ENCODE measurements around the gene WIF1.

Gene WIF1

DNA sequence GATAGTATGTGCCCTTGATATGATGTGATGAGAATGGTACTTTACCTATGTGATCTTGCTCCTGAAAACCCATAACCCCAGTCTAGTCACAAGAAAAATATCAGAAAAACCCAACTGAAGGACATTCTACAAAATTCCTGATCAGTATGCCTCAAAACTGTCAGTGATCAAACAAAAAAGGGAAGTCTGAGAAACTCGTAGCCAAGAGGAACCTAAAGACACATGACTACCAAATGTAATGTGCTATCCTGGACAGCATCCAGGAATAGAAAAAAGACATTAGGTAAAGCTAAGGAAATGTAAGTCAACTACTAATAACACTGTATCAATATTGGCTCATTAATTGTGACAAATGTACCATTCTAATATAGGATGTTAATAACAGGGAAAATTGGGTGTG is 4.1 kb upstream of the WIF1 start (continued):
- TF ChIP-seq TRIM28 (IDR thresholded peaks at IDR 0.05; ENCODE audit: borderline replicate concordance, low read length) (no peak), ZNF202 (tag by site-specific recombination; IDR thresholded peaks at IDR 0.05; ENCODE audit: borderline replicate concordance) (no peak), ZNF830 (tag by site-specific recombination; IDR thresholded peaks at IDR 0.05; ENCODE audit: low read depth) (no peak), ZNF664 (tag by site-specific recombination; IDR thresholded peaks at IDR 0.05) (no peak), ZBTB7A (tag by site-specific recombination; IDR thresholded peaks at IDR 0.05; ENCODE audit: low read depth) (no peak), SP3 (tag by site-specific recombination; IDR thresholded peaks at IDR 0.05) (no peak), ZNF266 (tag by site-specific recombination; IDR thresholded peaks at IDR 0.05; ENCODE audit: low read depth) (no peak), ZNF555 (tag by site-specific recombination; conservative IDR thresholded peaks at IDR 0.05) (no peak), ZNF768 (tag by site-specific recombination; IDR thresholded peaks at IDR 0.05) (no peak)
- TF ChIP-seq, protein P1, sequence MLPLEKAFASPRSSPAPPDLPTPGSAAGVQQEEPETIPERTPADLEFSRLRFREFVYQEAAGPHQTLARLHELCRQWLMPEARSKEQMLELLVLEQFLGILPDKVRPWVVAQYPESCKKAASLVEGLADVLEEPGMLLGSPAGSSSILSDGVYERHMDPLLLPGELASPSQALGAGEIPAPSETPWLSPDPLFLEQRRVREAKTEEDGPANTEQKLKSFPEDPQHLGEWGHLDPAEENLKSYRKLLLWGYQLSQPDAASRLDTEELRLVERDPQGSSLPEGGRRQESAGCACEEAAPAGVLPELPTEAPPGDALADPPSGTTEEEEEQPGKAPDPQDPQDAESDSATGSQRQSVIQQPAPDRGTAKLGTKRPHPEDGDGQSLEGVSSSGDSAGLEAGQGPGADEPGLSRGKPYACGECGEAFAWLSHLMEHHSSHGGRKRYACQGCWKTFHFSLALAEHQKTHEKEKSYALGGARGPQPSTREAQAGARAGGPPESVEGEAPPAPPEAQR (tag by site-specific recombination; IDR thresholded peaks at IDR 0.05), result no peak
- TF ChIP-seq, protein P2, sequence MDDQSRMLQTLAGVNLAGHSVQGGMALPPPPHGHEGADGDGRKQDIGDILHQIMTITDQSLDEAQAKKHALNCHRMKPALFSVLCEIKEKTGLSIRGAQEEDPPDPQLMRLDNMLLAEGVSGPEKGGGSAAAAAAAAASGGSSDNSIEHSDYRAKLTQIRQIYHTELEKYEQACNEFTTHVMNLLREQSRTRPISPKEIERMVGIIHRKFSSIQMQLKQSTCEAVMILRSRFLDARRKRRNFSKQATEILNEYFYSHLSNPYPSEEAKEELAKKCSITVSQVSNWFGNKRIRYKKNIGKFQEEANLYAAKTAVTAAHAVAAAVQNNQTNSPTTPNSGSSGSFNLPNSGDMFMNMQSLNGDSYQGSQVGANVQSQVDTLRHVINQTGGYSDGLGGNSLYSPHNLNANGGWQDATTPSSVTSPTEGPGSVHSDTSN (CRISPR knock-in tag; IDR thresholded peaks at IDR 0.05), result no peak
- TF ChIP-seq, protein P3, sequence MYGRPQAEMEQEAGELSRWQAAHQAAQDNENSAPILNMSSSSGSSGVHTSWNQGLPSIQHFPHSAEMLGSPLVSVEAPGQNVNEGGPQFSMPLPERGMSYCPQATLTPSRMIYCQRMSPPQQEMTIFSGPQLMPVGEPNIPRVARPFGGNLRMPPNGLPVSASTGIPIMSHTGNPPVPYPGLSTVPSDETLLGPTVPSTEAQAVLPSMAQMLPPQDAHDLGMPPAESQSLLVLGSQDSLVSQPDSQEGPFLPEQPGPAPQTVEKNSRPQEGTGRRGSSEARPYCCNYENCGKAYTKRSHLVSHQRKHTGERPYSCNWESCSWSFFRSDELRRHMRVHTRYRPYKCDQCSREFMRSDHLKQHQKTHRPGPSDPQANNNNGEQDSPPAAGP (tag by site-specific recombination; IDR thresholded peaks at IDR 0.05), result no peak
- TF ChIP-seq, protein P4, sequence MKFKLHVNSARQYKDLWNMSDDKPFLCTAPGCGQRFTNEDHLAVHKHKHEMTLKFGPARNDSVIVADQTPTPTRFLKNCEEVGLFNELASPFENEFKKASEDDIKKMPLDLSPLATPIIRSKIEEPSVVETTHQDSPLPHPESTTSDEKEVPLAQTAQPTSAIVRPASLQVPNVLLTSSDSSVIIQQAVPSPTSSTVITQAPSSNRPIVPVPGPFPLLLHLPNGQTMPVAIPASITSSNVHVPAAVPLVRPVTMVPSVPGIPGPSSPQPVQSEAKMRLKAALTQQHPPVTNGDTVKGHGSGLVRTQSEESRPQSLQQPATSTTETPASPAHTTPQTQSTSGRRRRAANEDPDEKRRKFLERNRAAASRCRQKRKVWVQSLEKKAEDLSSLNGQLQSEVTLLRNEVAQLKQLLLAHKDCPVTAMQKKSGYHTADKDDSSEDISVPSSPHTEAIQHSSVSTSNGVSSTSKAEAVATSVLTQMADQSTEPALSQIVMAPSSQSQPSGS (tag by site-specific recombination; IDR thresholded peaks at IDR 0.05; ENCODE audit: low read depth), result no peak

DNA sequence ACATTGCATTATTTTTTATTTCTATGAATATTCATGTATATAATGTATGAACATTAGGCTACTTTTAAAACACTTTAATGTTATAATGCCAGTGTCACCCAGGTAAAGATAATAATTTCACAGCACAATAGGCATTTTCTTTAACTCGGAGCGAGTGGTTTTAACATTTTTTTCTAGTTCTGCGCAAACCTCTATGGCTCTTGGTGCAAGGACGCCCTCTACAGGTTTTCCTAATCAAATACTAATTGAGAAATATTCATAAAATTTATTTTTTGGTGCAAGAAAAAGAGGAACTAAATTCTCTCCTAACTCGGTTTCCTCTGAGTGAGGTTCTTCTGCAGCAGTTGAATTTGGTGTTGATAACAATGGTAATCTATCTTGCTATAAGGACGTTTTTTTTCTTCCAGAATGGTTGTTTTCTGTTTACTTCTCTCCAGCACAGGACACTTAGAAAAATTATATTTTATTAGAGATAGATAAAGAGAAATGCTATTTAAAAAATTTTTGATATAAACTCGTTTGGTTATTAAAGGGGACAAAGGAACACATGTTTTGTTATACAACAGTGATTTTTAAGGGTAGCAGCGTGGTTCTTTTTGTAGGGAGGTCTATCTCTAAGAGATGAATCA is 2.4 kb upstream of the WIF1 start:
- Histone ChIP-seq H3K4me1 (ENCODE audit: control insufficient read depth, insufficient read depth, low read length) (peaks cover 7% of the 10 kb centered on the region), H3K4me3 (ENCODE audit: low read depth, low read length) (no peak overlapping the region), H3K36me3 (ENCODE audit: control insufficient read depth in 2 of 2, insufficient read depth in 1 of 2, low read length in 2 of 2) (no peaks in the 10 kb centered on the region), H3K27ac (ENCODE audit: extremely low read depth, low read depth, low read length) (no peak overlapping the region), H3K9me3 (ENCODE audit: control insufficient read depth, insufficient read depth, low read depth, low read length) (no peaks in the 10 kb centered on the region)
- CTCF ChIA-PET, result interaction anchor here (0.6 to 3.4 kb wide), 33 partner anchors 9 to 1688 kb away, joined by 3 to 22 read pairs (median 3); no protein-coding TSS in a partner anchor
- POLR2A ChIA-PET, result no interaction called here
- TF ChIP-seq, protein P5, sequence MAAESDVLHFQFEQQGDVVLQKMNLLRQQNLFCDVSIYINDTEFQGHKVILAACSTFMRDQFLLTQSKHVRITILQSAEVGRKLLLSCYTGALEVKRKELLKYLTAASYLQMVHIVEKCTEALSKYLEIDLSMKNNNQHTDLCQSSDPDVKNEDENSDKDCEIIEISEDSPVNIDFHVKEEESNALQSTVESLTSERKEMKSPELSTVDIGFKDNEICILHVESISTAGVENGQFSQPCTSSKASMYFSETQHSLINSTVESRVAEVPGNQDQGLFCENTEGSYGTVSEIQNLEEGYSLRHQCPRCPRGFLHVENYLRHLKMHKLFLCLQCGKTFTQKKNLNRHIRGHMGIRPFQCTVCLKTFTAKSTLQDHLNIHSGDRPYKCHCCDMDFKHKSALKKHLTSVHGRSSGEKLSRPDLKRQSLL (tag by site-specific recombination; IDR thresholded peaks at IDR 0.05), result no peak
- TF ChIP-seq ZNF114 (tag by site-specific recombination; IDR thresholded peaks at IDR 0.05), result no peak
- TF ChIP-seq ZNF544 (tag by site-specific recombination; IDR thresholded peaks at IDR 0.05), result no peak
- no peak for TF ChIP-seq ZNF391 (tag by site-specific recombination; IDR thresholded peaks at IDR 0.05; ENCODE audit: borderline replicate concordance, low read depth)
- TF ChIP-seq, protein P6, sequence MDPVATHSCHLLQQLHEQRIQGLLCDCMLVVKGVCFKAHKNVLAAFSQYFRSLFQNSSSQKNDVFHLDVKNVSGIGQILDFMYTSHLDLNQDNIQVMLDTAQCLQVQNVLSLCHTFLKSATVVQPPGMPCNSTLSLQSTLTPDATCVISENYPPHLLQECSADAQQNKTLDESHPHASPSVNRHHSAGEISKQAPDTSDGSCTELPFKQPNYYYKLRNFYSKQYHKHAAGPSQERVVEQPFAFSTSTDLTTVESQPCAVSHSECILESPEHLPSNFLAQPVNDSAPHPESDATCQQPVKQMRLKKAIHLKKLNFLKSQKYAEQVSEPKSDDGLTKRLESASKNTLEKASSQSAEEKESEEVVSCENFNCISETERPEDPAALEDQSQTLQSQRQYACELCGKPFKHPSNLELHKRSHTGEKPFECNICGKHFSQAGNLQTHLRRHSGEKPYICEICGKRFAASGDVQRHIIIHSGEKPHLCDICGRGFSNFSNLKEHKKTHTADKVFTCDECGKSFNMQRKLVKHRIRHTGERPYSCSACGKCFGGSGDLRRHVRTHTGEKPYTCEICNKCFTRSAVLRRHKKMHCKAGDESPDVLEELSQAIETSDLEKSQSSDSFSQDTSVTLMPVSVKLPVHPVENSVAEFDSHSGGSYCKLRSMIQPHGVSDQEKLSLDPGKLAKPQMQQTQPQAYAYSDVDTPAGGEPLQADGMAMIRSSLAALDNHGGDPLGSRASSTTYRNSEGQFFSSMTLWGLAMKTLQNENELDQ (tag by site-specific recombination; IDR thresholded peaks at IDR 0.05; ENCODE audit: low read depth), result no peak
- TF ChIP-seq, protein P7, sequence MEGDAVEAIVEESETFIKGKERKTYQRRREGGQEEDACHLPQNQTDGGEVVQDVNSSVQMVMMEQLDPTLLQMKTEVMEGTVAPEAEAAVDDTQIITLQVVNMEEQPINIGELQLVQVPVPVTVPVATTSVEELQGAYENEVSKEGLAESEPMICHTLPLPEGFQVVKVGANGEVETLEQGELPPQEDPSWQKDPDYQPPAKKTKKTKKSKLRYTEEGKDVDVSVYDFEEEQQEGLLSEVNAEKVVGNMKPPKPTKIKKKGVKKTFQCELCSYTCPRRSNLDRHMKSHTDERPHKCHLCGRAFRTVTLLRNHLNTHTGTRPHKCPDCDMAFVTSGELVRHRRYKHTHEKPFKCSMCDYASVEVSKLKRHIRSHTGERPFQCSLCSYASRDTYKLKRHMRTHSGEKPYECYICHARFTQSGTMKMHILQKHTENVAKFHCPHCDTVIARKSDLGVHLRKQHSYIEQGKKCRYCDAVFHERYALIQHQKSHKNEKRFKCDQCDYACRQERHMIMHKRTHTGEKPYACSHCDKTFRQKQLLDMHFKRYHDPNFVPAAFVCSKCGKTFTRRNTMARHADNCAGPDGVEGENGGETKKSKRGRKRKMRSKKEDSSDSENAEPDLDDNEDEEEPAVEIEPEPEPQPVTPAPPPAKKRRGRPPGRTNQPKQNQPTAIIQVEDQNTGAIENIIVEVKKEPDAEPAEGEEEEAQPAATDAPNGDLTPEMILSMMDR (tag by site-specific recombination; IDR thresholded peaks at IDR 0.05), result peak; percentile 36; the same call in 1 of the 2 replicates
- no peak for TF ChIP-seq ZNF670 (tag by site-specific recombination; IDR thresholded peaks at IDR 0.05; ENCODE audit: low read depth)
- TF ChIP-seq, protein P8, sequence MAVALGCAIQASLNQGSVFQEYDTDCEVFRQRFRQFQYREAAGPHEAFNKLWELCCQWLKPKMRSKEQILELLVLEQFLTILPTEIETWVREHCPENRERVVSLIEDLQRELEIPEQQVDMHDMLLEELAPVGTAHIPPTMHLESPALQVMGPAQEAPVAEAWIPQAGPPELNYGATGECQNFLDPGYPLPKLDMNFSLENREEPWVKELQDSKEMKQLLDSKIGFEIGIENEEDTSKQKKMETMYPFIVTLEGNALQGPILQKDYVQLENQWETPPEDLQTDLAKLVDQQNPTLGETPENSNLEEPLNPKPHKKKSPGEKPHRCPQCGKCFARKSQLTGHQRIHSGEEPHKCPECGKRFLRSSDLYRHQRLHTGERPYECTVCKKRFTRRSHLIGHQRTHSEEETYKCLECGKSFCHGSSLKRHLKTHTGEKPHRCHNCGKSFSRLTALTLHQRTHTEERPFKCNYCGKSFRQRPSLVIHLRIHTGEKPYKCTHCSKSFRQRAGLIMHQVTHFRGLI (tag by site-specific recombination; IDR thresholded peaks at IDR 0.05), result no peak
- TF ChIP-seq HOXC10 (CRISPR knock-in tag; IDR thresholded peaks at IDR 0.05), result no peak
- TF ChIP-seq ZNF155 (tag by site-specific recombination; IDR thresholded peaks at IDR 0.05), result no peak

Measured in HEK293 (cell line).